HepG2 (cell line): ENCODE measurements around the gene KCNJ1. TPM values are rescaled to one million over a fixed set of nuclear protein-coding genes. Genes with fewer than 3 reads are reported as not detected.

ENCODE experiments used
- ATAC-seq: fragments of 200-7000 bp; cut with Tn5 transposase; 3 replicates; pipeline ENCODE4 v1.9.1; 2020; ENCODE audit warnings: mild to moderate bottlenecking, moderate library complexity
- BruUV-seq: library from RNA; stranded (reverse); fragments of 400-500 nt; replicated peaks from 2 replicates; lab custom pipeline; 2021; lab: Mats Ljungman, UMichigan
- CTCF ChIA-PET: fragments of 300-600 bp; formaldehyde crosslinking; extraction: SDS; loops from one replicate; lab custom pipeline; 2021; ENCODE audit warnings: low total read pairs, inconsistent platforms, low intra/inter-chr PET ratio; lab: Yijun Ruan, JAX
- POLR2A ChIA-PET: fragments of 350-600 bp; sonication (Branson Sonifier 250); formaldehyde crosslinking; loops from one replicate; lab custom pipeline; 2020; ENCODE audit warnings: antibody characterized with exemption, inconsistent platforms; lab: Yijun Ruan, JAX
- DNase-seq: peaks from one replicate; pipeline ENCODE4 v3.0.0-alpha.2; 2015; ENCODE audit warnings: low spot score
- FAIRE-seq: peaks from 3 replicates; lab custom pipeline; 2011; peaks lifted over from hg19 to GRCh38; lab: Jason Lieb, UNC
- H2AFZ ChIP-seq: one replicate; pipeline ENCODE4 v1.6.1; 2011; ENCODE audit warnings: low read length, inconsistent platforms
- H3K27ac ChIP-seq: fragments of 300-600 bp; 3 replicates; pipeline ENCODE4 v1.8.0; 2011; ENCODE audit warnings: mixed run types, mild to moderate bottlenecking, mixed read lengths, low read length, inconsistent platforms; ENCODE audit not compliant: insufficient read depth; ENCODE audit errors: extremely low read length
- H3K27me3 ChIP-seq, 2 experiments: fragments of 200-600 bp in 1 of 2; 2 replicates in 1 of 2; 3 replicates in 1 of 2; pipeline versions ENCODE4 v1.6.0 to v1.8.0; 2011; ENCODE audit warnings: low read length in 2 of 2, mild to moderate bottlenecking in 2 of 2, moderate library complexity in 2 of 2, inconsistent platforms in 1 of 2; ENCODE audit not compliant: insufficient read depth in 2 of 2, control insufficient read depth in 1 of 2
- H3K36me3 ChIP-seq, 2 experiments: fragments of 200-600 bp in 1 of 2; replicated peaks in 1 of 2; 2 replicates in 1 of 2; 3 replicates in 1 of 2; pipeline versions ENCODE4 v1.5.1 to v1.8.0; 2011; ENCODE audit warnings: low read length in 2 of 2, inconsistent platforms in 1 of 2; ENCODE audit not compliant: insufficient read depth in 2 of 2, control insufficient read depth in 1 of 2
- H3K4me1 ChIP-seq: 2 replicates; pipeline ENCODE4 v1.5.1; 2012; ENCODE audit warnings: low read length, inconsistent platforms; ENCODE audit not compliant: insufficient read depth
- H3K4me2 ChIP-seq: 2 replicates; pipeline ENCODE4 v1.6.0; 2011; ENCODE audit warnings: low read depth, low read length, inconsistent platforms
- H3K4me3 ChIP-seq, 3 experiments: fragments of 200-600 bp in 1 of 3; sonication (generic), shearing (Covaris generic) in 1 of 3; replicated peaks in 1 of 3; 2 replicates each; pipeline ENCODE4 v1.5.1; 2011 to 2016; ENCODE audit warnings: low read length in 3 of 3, inconsistent platforms in 2 of 3, low read depth in 2 of 3, mild to moderate bottlenecking in 2 of 3, control low read depth in 1 of 3, mixed read lengths in 1 of 3; ENCODE audit not compliant: insufficient read depth in 1 of 3
- H3K79me2 ChIP-seq: one replicate; pipeline ENCODE4 v1.6.1; 2011; ENCODE audit warnings: low read length, inconsistent platforms; ENCODE audit not compliant: insufficient read depth
- H3K9ac ChIP-seq: 2 replicates; pipeline ENCODE4 v1.6.0; 2011; ENCODE audit warnings: mild to moderate bottlenecking, low read depth, low read length, inconsistent platforms; ENCODE audit not compliant: insufficient read depth
- H3K9me3 ChIP-seq: 2 replicates; pipeline ENCODE4 v1.5.1; 2012; ENCODE audit warnings: mild to moderate bottlenecking, low read length
- H4K20me1 ChIP-seq: 2 replicates; pipeline ENCODE4 v1.6.0; 2011; ENCODE audit warnings: inconsistent platforms, mild to moderate bottlenecking, low read length, moderate library complexity; ENCODE audit not compliant: insufficient read depth
- DMAP1 ChIP-seq: IDR thresholded peaks from 2 replicates; pipeline ENCODE4 v1.6.1; 2016
- MTF1 ChIP-seq: sonication (generic); formaldehyde crosslinking; IDR thresholded peaks from 2 replicates; pipeline ENCODE4 v1.5.0; 2020; ENCODE audit warnings: missing genetic modification reagents
- RBAK ChIP-seq: sonication (generic); formaldehyde crosslinking; IDR thresholded peaks from 2 replicates; pipeline ENCODE4 v1.5.1; 2020; ENCODE audit warnings: mild to moderate bottlenecking, missing genetic modification reagents
- RCOR2 ChIP-seq: IDR thresholded peaks from 2 replicates; pipeline ENCODE4 v1.6.1; 2016; ENCODE audit warnings: missing biosample characterization, missing genetic modification reagents
- SETDB1 ChIP-seq: sonication (generic); formaldehyde crosslinking; IDR thresholded peaks from 2 replicates; pipeline ENCODE4 v1.5.1; 2020; ENCODE audit warnings: missing genetic modification reagents, mild to moderate bottlenecking, borderline replicate concordance
- ZNF124 ChIP-seq: sonication (generic); formaldehyde crosslinking; IDR thresholded peaks from 2 replicates; pipeline ENCODE4 v1.4.0; 2020; ENCODE audit warnings: missing genetic modification reagents
- ZNF263 ChIP-seq: sonication (generic); formaldehyde crosslinking; IDR thresholded peaks from 2 replicates; pipeline ENCODE4 v1.4.0; 2020; ENCODE audit warnings: missing genetic modification reagents
- WGBS: methylation state at CpG from one replicate; pipeline ENCODE4 v1.1.6; 2017; ENCODE audit warnings: low lambda C conversion rate; 5-methylcytosine and 5-hydroxymethylcytosine counted together
- in situ Hi-C: cut with HindIII; loops from 2 replicates; pipeline ENCODE4 v1.10.0; 2017; ENCODE audit warnings: low pct_unique_long_range_greater_than_20kb; ENCODE audit not compliant: extremely low pct_ligation_motif_present
- intact Hi-C: fragments of 100-400 bp; cut with micrococcal nuclease; formaldehyde crosslinking; loops from one replicate; pipeline ENCODE4 v1.10.0; 2022; ENCODE audit not compliant: unreplicated experiment
- polyA plus RNA-seq, 8 experiments: library from polyadenylated mRNA; depleted of rRNA in 3 of 8; stranded (reverse) in 7 of 8; unstranded in 1 of 8; fragments of >200 nt; fragmentation: Illumina TruSeq in 4 of 8; extraction: Trizol in 4 of 8; gene quantifications; 2 replicates each; pipeline versions ENCODE4 v1.2.1 to v1.2.3, GENCODE V29; 2011 to 2016; ENCODE audit warnings: low read depth in 4 of 8, missing spikeins in 1 of 8, mixed read lengths in 1 of 8; ENCODE audit not compliant: insufficient read depth in 1 of 8
- total RNA-seq, 5 experiments: library from RNA; depleted of rRNA; stranded (reverse); fragments of >200 nt; fragmentation: Illumina TruSeq; extraction: Trizol; gene quantifications; 2 replicates each; pipeline ENCODE4 v1.2.3, GENCODE V29; 2016; ENCODE audit warnings: low read depth in 1 of 5
- TF ChIP-seq, protein P1 (sequence below): sonication (generic); formaldehyde crosslinking; IDR thresholded peaks from 2 replicates; pipeline ENCODE4 v1.8.0; 2022; ENCODE audit warnings: missing genetic modification reagents, low read depth, mild to moderate bottlenecking, borderline replicate concordance
- TF ChIP-seq, protein P2 (sequence below): sonication (generic); formaldehyde crosslinking; IDR thresholded peaks from 2 replicates; pipeline ENCODE4 v1.4.0; 2020; ENCODE audit warnings: missing genetic modification reagents

Gene KCNJ1
- total and polyA plus RNA-seq, 2 of the 13 experiments (the other 11 are each of a cell fraction or from before 2014, with no cell fraction given) = not detected

DNA sequence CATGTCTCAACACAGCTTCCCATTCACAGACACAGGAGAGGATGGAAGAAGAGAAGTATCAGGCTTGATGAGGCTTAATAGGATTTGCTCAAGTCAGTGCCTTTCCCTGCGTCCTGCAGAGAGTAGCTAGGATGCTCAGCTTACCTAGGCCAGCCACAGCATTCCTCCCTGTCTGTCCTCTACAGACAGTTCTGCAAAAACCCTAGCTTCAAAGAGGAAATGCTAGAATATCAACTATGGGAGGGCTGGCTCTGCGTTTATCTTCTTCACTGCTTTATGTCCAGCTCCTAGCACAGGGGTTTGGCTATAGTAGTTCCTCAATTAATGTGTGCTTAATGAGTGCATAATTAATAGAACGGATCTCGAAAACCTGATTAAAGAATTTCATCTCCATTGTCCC lies 40.5 kb upstream of the KCNJ1 start:
- Histone ChIP-seq H3K79me2 (no peaks in the 10 kb centered on the region), H3K27ac (no peak overlapping the region), H4K20me1 (no peaks in the 10 kb centered on the region), H3K9ac (no peak overlapping the region), H3K4me1 (no peaks in the 10 kb centered on the region), H3K27me3 (peaks cover 5 to 23% of the 10 kb centered on the region in 2 experiments; a peak in 3 of 5 replicates), H3K4me3 (no peak overlapping the region), H2AFZ (no peak overlapping the region), H3K4me2 (no peak overlapping the region), H3K9me3 (no peaks in the 10 kb centered on the region), H3K36me3 (no peaks in the 10 kb centered on the region)
- FAIRE-seq (no peak), ATAC-seq (no peak), DNase-seq (no peak)
- TF ChIP-seq MTF1 (CRISPR knock-in tag) = no peak
- TF ChIP-seq DMAP1 (CRISPR knock-in tag) = no peak
- TF ChIP-seq ZNF263 = no peak
- no peak for TF ChIP-seq SETDB1 (CRISPR knock-in tag)
- TF ChIP-seq, protein P1, sequence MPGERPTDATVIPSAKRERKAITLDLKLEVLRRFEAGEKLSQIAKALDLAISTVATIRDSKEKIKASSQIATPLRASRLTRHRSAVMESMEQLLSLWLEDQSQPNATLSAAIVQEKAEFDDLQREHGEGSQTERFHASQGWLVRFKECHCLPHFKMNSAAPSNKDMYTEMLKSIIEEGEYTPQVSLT (CRISPR knock-in tag) = no peak
- TF ChIP-seq RCOR2 (CRISPR knock-in tag) = no peak
- TF ChIP-seq, protein P2, sequence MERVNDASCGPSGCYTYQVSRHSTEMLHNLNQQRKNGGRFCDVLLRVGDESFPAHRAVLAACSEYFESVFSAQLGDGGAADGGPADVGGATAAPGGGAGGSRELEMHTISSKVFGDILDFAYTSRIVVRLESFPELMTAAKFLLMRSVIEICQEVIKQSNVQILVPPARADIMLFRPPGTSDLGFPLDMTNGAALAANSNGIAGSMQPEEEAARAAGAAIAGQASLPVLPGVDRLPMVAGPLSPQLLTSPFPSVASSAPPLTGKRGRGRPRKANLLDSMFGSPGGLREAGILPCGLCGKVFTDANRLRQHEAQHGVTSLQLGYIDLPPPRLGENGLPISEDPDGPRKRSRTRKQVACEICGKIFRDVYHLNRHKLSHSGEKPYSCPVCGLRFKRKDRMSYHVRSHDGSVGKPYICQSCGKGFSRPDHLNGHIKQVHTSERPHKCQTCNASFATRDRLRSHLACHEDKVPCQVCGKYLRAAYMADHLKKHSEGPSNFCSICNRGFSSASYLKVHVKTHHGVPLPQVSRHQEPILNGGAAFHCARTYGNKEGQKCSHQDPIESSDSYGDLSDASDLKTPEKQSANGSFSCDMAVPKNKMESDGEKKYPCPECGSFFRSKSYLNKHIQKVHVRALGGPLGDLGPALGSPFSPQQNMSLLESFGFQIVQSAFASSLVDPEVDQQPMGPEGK = no peak
- no peak for TF ChIP-seq RBAK
- TF ChIP-seq ZNF124 (CRISPR knock-in tag) = no peak
- WGBS = 0% methylated on average over 4 of the region's 4 CpGs
- no TSS peak for BruUV-seq
- in situ Hi-C loops = no loop called here
- ChIA-PET CTCF (no interaction called here), POLR2A (no interaction called here)
- intact Hi-C loops = no loop called here
